A549 (cell line): ENCODE results near the gene MYADML2. TPM values are rescaled to one million over a fixed set of nuclear protein-coding genes. Genes with fewer than 3 reads are reported as not detected.

Source experiments
- ATAC-seq, 2 experiments: fragments of 200-7000 bp in 1 of 2; fragments of >200 bp in 1 of 2; cut with Nextera tagmentation in 1 of 2; cut with Tn5 transposase in 1 of 2; 3 replicates each; pipeline versions ENCODE4 v1.8.0 to v1.9.1; 2018 to 2020; ENCODE audit warnings: mild to moderate bottlenecking in 1 of 2, moderate library complexity in 1 of 2
- CTCF ChIA-PET: fragments of 300-600 bp; sonication (Branson Sonifier 250); formaldehyde crosslinking; extraction: SDS; loops from one replicate; lab custom pipeline; 2021; ENCODE audit warnings: antibody characterized with exemption, inconsistent platforms; lab: Yijun Ruan, JAX
- POLR2A ChIA-PET: fragments of 350-600 bp; formaldehyde crosslinking; extraction: SDS; loops from one replicate; lab custom pipeline; 2021; ENCODE audit warnings: antibody characterized with exemption, inconsistent platforms; lab: Yijun Ruan, JAX
- DNase-seq, 2 experiments: peaks; one replicate each; pipeline versions ENCODE4 v3.0.0 to v3.0.0-alpha.2; 2011 to 2016; ENCODE audit warnings: low read depth in 1 of 2, low spot score in 1 of 2
- FAIRE-seq: peaks from 2 replicates; lab custom pipeline; 2011; peaks lifted over from hg19 to GRCh38; lab: Jason Lieb, UNC
- H3K27ac ChIP-seq, 2 experiments: fragments of >200 bp; sonication (Bioruptor Twin); formaldehyde crosslinking; 3 replicates each; pipeline ENCODE4 v1.5.1; 2016 to 2017
- H3K4me1 ChIP-seq: fragments of >200 bp; sonication (Bioruptor Twin); formaldehyde crosslinking; 3 replicates; pipeline ENCODE4 v1.6.1; 2016
- H3K4me2 ChIP-seq: fragments of >200 bp; sonication (Bioruptor Twin); formaldehyde crosslinking; 3 replicates; pipeline ENCODE4 v1.6.1; 2016
- H3K4me3 ChIP-seq: fragments of >200 bp; sonication (Bioruptor Twin); formaldehyde crosslinking; 3 replicates; pipeline ENCODE4 v1.5.1; 2016
- H3K9me3 ChIP-seq: fragments of >200 bp; sonication (Bioruptor Twin); formaldehyde crosslinking; 3 replicates; pipeline ENCODE4 v1.6.1; 2016
- CHD2 ChIP-seq: fragments of 150-350 bp; IDR thresholded peaks from 2 replicates; pipeline ENCODE4 v1.6.1; 2014; ENCODE audit warnings: low read length; ENCODE audit not compliant: partially characterized antibody
- E2F6 ChIP-seq: IDR thresholded peaks from 2 replicates; pipeline ENCODE4 v1.6.1; 2012; ENCODE audit warnings: low read depth, borderline replicate concordance
- ELK1 ChIP-seq: fragments of 150-350 bp; IDR thresholded peaks from 2 replicates; pipeline ENCODE4 v1.6.1; 2014; ENCODE audit warnings: low read depth, mild to moderate bottlenecking, low read length
- EP300 ChIP-seq, 2 experiments: fragments of >200 bp; sonication (Bioruptor Twin); formaldehyde crosslinking; IDR thresholded peaks; 2 replicates in 1 of 2; 3 replicates in 1 of 2; pipeline ENCODE4 v1.6.1; 2016 to 2017
- ESRRA ChIP-seq: fragments of 150-350 bp; IDR thresholded peaks from 2 replicates; pipeline ENCODE4 v1.6.1; 2014; ENCODE audit warnings: mild to moderate bottlenecking, low read length, borderline replicate concordance
- FOSL2 ChIP-seq, 2 experiments: fragments of 450-650 bp in 1 of 2; fragments of >200 bp in 1 of 2; sonication (Bioruptor Twin) in 1 of 2; formaldehyde crosslinking; IDR thresholded peaks; 2 replicates each; pipeline versions ENCODE4 v1.5.0 to v1.6.1; 2016 to 2020; ENCODE audit warnings: mild to moderate bottlenecking in 1 of 2, moderate library complexity in 1 of 2
- FOXS1 ChIP-seq: fragments of 250-450 bp; sonication (Bioruptor Pico); IDR thresholded peaks from 2 replicates; pipeline ENCODE4 v1.5.0; 2020; ENCODE audit warnings: mild to moderate bottlenecking, moderate library complexity
- GATA3 ChIP-seq: IDR thresholded peaks from 2 replicates; pipeline ENCODE4 v1.6.1; 2012; ENCODE audit warnings: borderline replicate concordance
- JUN ChIP-seq, 2 experiments: fragments of >200 bp; sonication (Bioruptor Twin); formaldehyde crosslinking; IDR thresholded peaks; 2 replicates in 1 of 2; 3 replicates in 1 of 2; pipeline ENCODE4 v1.6.1; 2016 to 2017
- JUNB ChIP-seq: fragments of >200 bp; sonication (Bioruptor Twin); formaldehyde crosslinking; IDR thresholded peaks from 2 replicates; pipeline ENCODE4 v1.6.1; 2016
- MAFK ChIP-seq: fragments of 450-650 bp; IDR thresholded peaks from 2 replicates; pipeline ENCODE4 v1.6.1; 2014; ENCODE audit not compliant: partially characterized antibody
- MAX ChIP-seq: IDR thresholded peaks from 2 replicates; pipeline ENCODE4 v1.6.1; 2012
- NFE2L2 ChIP-seq: fragments of 150-350 bp; conservative IDR thresholded peaks from 2 replicates; pipeline ENCODE4 v1.6.1; 2014; ENCODE audit warnings: low read length
- NPAS2 ChIP-seq: fragments of 250-450 bp; sonication (Bioruptor Pico); IDR thresholded peaks from 2 replicates; pipeline ENCODE4 v1.8.0; 2022; ENCODE audit warnings: mild to moderate bottlenecking, moderate library complexity, borderline replicate concordance
- RAD21 ChIP-seq, 2 experiments: fragments of >200 bp in 1 of 2; sonication (Bioruptor Twin) in 1 of 2; formaldehyde crosslinking in 1 of 2; IDR thresholded peaks in 1 of 2; conservative IDR thresholded peaks in 1 of 2; 2 replicates in 1 of 2; 3 replicates in 1 of 2; pipeline ENCODE4 v1.6.1; 2012 to 2018; ENCODE audit warnings: inconsistent platforms in 1 of 2
- RCOR1 ChIP-seq: fragments of 150-350 bp; IDR thresholded peaks from 2 replicates; pipeline ENCODE4 v1.6.1; 2014; ENCODE audit warnings: antibody characterized with exemption, low read length, low read depth
- REST ChIP-seq: fragments of 200-600 bp; sonication (generic); IDR thresholded peaks from 2 replicates; pipeline ENCODE4 v1.6.1; 2016; ENCODE audit warnings: antibody characterized with exemption, mild to moderate bottlenecking, moderate library complexity
- RNF2 ChIP-seq: fragments of 200-600 bp; sonication (generic); IDR thresholded peaks from 2 replicates; pipeline ENCODE4 v1.6.1; 2016; ENCODE audit warnings: low read depth, mild to moderate bottlenecking, antibody characterized with exemption, moderate library complexity, borderline replicate concordance
- SREBF2 ChIP-seq: fragments of 450-650 bp; IDR thresholded peaks from 2 replicates; pipeline ENCODE4 v1.6.1; 2014; ENCODE audit warnings: mild to moderate bottlenecking, moderate library complexity
- ZNF302 ChIP-seq: fragments of 250-450 bp; sonication (Bioruptor Pico); IDR thresholded peaks from 2 replicates; pipeline ENCODE4 v1.9.0; 2021; ENCODE audit warnings: inconsistent platforms, mild to moderate bottlenecking, moderate library complexity
- WGBS: methylation state at CpG from one replicate; pipeline ENCODE4 v1.1.6; 2017; ENCODE audit errors: missing lambda C conversion rate; 5-methylcytosine and 5-hydroxymethylcytosine counted together
- polyA plus RNA-seq, 4 experiments: library from polyadenylated mRNA; depleted of rRNA in 3 of 4; stranded (reverse); fragments of >200 nt; fragmentation: RNase III in 1 of 4; extraction: RNeasy Plus Mini Kit Qiagen cat#74134 plus additional on column Dnase treatment in 1 of 4; gene quantifications; 2 replicates in 3 of 4; 3 replicates in 1 of 4; pipeline ENCODE4 v1.2.3, GENCODE V29; 2011 to 2017
- TF ChIP-seq, protein P1 (sequence below): IDR thresholded peaks from 2 replicates; pipeline ENCODE4 v1.6.1; 2012
- TF ChIP-seq, protein P2 (sequence below): fragments of 450-650 bp; IDR thresholded peaks from 2 replicates; pipeline ENCODE4 v1.6.1; 2014; ENCODE audit warnings: antibody characterized with exemption
- TF ChIP-seq, protein P3 (sequence below): fragments of 250-450 bp; sonication (Bioruptor Pico); IDR thresholded peaks from 2 replicates; pipeline ENCODE4 v1.5.0; 2020; ENCODE audit warnings: low read depth, mild to moderate bottlenecking, moderate library complexity

The MYADML2 gene
- polyA plus RNA-seq, 2 of the 4 experiments (the other 2 are of a cell fraction): not detected

DNA sequence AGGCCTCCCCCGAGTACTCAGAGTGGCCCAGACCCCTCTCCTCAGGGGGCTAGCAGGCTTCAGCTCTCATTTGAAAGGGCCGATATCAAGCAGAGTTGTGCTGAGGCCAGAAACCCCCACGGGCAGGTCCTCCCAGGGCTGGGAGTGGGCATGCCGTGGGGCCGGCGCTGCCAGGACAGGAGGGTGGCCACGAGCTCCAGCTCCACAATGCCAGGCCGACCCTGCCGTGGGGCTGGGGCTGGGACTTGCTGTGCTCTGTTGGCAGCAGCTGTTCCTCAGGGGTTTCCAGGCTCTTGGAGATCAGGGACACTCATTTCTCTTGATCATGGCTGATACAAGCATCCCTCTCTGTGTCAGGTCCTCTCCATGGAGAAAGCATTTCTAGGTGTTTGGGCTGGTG lies 48.1 kb downstream of the MYADML2 start (continued):
- TF ChIP-seq CHD2 (no peak), ESRRA (no peak), ELK1 (no peak)

DNA sequence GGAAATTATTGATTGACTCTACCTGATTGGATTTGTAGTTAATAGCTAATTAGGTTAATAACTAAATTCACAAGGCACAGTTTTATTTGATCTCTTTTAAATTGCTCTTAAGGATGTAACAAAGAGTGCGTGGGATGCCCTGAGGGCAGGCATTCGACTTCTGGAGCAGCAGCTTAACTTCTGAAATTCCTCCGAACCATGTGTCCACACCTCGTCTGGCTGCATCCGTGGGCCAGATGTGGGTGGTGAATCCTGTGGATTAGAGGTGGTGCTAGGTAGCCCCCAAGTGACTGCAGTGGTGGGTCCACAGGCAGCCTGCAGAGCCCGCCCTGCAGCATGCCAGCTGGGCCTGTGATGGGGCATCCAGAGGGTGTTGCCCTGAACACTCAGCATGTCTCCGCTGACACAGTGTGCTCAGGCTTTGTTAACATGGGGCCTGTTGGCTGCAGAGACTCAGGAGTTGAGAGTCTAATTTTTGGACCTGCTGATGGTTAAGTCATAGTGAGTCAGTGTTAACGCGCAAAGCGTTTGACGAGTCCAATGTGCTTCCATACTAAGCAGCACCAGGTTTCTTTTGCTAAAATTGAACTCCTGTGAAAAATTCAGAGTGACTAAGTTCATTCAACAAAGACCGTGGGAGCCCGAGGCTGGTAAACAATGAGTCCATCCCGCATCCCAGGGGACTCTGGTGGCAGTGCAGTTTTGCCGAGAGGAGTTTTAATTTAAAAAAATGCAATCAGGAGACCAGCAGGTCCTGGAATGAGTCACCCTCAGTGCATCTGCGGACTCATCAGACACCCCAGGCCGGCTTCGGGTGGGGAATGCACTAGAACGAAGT lies 48.8 kb downstream of the MYADML2 start:
- 14% methylated on average over 19 of the region's 19 CpGs for WGBS
- no peak for TF ChIP-seq SREBF2
- no peak for TF ChIP-seq NPAS2 (CRISPR knock-in tag)
- TF ChIP-seq ZNF302 (CRISPR knock-in tag): no peak
- peak; percentile 12; the same call in 1 of the 2 replicates for TF ChIP-seq E2F6
- no peak for TF ChIP-seq RNF2
- TF ChIP-seq GATA3: no peak
- TF ChIP-seq, protein P1, sequence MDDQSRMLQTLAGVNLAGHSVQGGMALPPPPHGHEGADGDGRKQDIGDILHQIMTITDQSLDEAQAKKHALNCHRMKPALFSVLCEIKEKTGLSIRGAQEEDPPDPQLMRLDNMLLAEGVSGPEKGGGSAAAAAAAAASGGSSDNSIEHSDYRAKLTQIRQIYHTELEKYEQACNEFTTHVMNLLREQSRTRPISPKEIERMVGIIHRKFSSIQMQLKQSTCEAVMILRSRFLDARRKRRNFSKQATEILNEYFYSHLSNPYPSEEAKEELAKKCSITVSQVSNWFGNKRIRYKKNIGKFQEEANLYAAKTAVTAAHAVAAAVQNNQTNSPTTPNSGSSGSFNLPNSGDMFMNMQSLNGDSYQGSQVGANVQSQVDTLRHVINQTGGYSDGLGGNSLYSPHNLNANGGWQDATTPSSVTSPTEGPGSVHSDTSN: peak; percentile 15; the same call in 1 of the 2 replicates
- TF ChIP-seq FOXS1 (CRISPR knock-in tag): peak; percentile 28; the same call in 1 of the 2 replicates
- no peak for TF ChIP-seq REST
- TF ChIP-seq RCOR1: no peak
- TF ChIP-seq MAFK: peak; percentile 6
- TF ChIP-seq RAD21 (conservative IDR thresholded peaks at IDR 0.05 in 1 of 2, IDR thresholded peaks at IDR 0.05 in 1 of 2): 0 out of 5 replicates have a peak, but pooled peaks of 1 of the 2 experiments have one; percentile 13
- TF ChIP-seq JUNB: peak; percentile 71
- TF ChIP-seq, protein P2, sequence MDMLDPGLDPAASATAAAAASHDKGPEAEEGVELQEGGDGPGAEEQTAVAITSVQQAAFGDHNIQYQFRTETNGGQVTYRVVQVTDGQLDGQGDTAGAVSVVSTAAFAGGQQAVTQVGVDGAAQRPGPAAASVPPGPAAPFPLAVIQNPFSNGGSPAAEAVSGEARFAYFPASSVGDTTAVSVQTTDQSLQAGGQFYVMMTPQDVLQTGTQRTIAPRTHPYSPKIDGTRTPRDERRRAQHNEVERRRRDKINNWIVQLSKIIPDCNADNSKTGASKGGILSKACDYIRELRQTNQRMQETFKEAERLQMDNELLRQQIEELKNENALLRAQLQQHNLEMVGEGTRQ: no peak
- peak; percentile 78 for TF ChIP-seq MAX
- TF ChIP-seq EP300 (IDR thresholded peaks at IDR 0.05): no peak
- TF ChIP-seq, protein P3, sequence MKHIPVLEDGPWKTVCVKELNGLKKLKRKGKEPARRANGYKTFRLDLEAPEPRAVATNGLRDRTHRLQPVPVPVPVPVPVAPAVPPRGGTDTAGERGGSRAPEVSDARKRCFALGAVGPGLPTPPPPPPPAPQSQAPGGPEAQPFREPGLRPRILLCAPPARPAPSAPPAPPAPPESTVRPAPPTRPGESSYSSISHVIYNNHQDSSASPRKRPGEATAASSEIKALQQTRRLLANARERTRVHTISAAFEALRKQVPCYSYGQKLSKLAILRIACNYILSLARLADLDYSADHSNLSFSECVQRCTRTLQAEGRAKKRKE (CRISPR knock-in tag): 0 out of 2 replicates have a peak, but pooled peaks have one; percentile 54
- 0 out of 2 replicates have a peak, but pooled peaks have one; percentile 13 for TF ChIP-seq NFE2L2
- peak in 1 of 2 experiments; percentile 57; a peak in 2 of 5 replicates for TF ChIP-seq JUN (IDR thresholded peaks at IDR 0.05)
- TF ChIP-seq FOSL2 (IDR thresholded peaks at IDR 0.05): peak; percentile 78
- TF ChIP-seq FOSL2 (CRISPR knock-in tag; IDR thresholded peaks at IDR 0.05): peak; percentile 92
- Histone ChIP-seq H3K4me2 (peak overlapping the region; percentile 63), H3K4me3 (no peak overlapping the region), H3K9me3 (no peaks in the 10 kb centered on the region), H3K27ac (peak overlapping the region; percentile 75 to 88), H3K4me1 (peaks cover 34% of the 10 kb centered on the region)
- peak; percentile 82 to 84 for ATAC-seq
- POLR2A ChIA-PET: no interaction called here
- DNase-seq: peak; percentile 69 to 87
- FAIRE-seq: peak; percentile 96
- CTCF ChIA-PET: interaction anchor here (0.8 to 3.2 kb wide), 9 partner anchors 11 to 167 kb away, joined by 3 to 19 read pairs (median 5); no protein-coding TSS in a partner anchor
